SU-DHL-6 (cell line): ENCODE measurements around the gene ZMYM4.

Source experiments
- H2AFZ ChIP-seq: fragments of 200-600 bp; sonication (generic); 2 replicates; pipeline ENCODE4 v1.6.1; 2014; ENCODE audit warnings: low read depth, mild to moderate bottlenecking, moderate library complexity, mixed read lengths, antibody characterized with exemption, low read length; ENCODE audit not compliant: severe bottlenecking
- H3F3A ChIP-seq: fragments of 200-600 bp; shearing (Covaris generic); 2 replicates; pipeline ENCODE4 v1.6.0; 2016; ENCODE audit warnings: antibody characterized with exemption, mild to moderate bottlenecking; ENCODE audit not compliant: insufficient read depth
- H3K27ac ChIP-seq: fragments of 200-600 bp; sonication (generic); 2 replicates; pipeline ENCODE4 v1.5.1; 2016; ENCODE audit warnings: low read depth, mild to moderate bottlenecking, low read length, moderate library complexity, mixed read lengths
- H3K27me3 ChIP-seq: fragments of 200-600 bp; sonication (generic), shearing (Covaris generic); 2 replicates; pipeline ENCODE4 v1.6.0; 2014; ENCODE audit warnings: mild to moderate bottlenecking, low read length
- H3K36me3 ChIP-seq: fragments of 200-600 bp; sonication (generic); 2 replicates; pipeline ENCODE4 v1.6.1; 2014; ENCODE audit warnings: mild to moderate bottlenecking, low read length, mixed read lengths
- H3K4me2 ChIP-seq: fragments of 300-600, 200-600 bp; shearing (Covaris generic), sonication (generic); 2 replicates; pipeline ENCODE4 v1.6.0; 2014; ENCODE audit warnings: low read length, low read depth, mild to moderate bottlenecking; ENCODE audit not compliant: poor library complexity, severe bottlenecking
- H3K4me3 ChIP-seq: fragments of 200-600 bp; sonication (generic); 2 replicates; pipeline ENCODE4 v1.5.1; 2014; ENCODE audit warnings: antibody characterized with exemption, low read length, mild to moderate bottlenecking, mixed read lengths; ENCODE audit not compliant: insufficient read depth, poor library complexity, severe bottlenecking
- H3K79me2 ChIP-seq: fragments of 200-600 bp; sonication (generic); 2 replicates; pipeline ENCODE4 v1.6.1; 2014; ENCODE audit warnings: mild to moderate bottlenecking, low read length, moderate library complexity; ENCODE audit not compliant: insufficient read depth
- H3K9ac ChIP-seq: fragments of 200-600 bp; sonication (generic); 2 replicates; pipeline ENCODE4 v1.7.0; 2014; ENCODE audit warnings: mild to moderate bottlenecking, low read length
- H3K9me2 ChIP-seq: fragments of 200-600 bp; sonication (generic); replicated peaks from 2 replicates; pipeline ENCODE4 v1.6.1; 2014; ENCODE audit warnings: low read length; ENCODE audit not compliant: insufficient read depth
- H3K9me3 ChIP-seq: fragments of 200-600 bp; sonication (generic); 2 replicates; pipeline ENCODE4 v1.6.1; 2014; ENCODE audit warnings: low read length, mixed read lengths; ENCODE audit not compliant: insufficient read depth
- H4K20me1 ChIP-seq: fragments of 200-600 bp; sonication (generic); 2 replicates; pipeline ENCODE4 v1.6.1; 2014; ENCODE audit warnings: low read depth, mild to moderate bottlenecking, antibody characterized with exemption, low read length, moderate library complexity, mixed read lengths
- EZH2phosphoT487 ChIP-seq: fragments of 200-600 bp; sonication (generic), shearing (Covaris generic); conservative IDR thresholded peaks from 2 replicates; pipeline ENCODE4 v1.6.1; 2018; ENCODE audit warnings: mild to moderate bottlenecking, antibody characterized with exemption, low read length, moderate library complexity, mixed read lengths
- TF ChIP-seq, protein P1 (sequence below): fragments of 200-600 bp; sonication (generic); IDR thresholded peaks from one replicate; pipeline ENCODE4 v1.5.1; 2017; ENCODE audit warnings: antibody characterized with exemption, mild to moderate bottlenecking, low read length, moderate library complexity; ENCODE audit not compliant: insufficient read depth, poor library complexity, severe bottlenecking

Gene ZMYM4

DNA sequence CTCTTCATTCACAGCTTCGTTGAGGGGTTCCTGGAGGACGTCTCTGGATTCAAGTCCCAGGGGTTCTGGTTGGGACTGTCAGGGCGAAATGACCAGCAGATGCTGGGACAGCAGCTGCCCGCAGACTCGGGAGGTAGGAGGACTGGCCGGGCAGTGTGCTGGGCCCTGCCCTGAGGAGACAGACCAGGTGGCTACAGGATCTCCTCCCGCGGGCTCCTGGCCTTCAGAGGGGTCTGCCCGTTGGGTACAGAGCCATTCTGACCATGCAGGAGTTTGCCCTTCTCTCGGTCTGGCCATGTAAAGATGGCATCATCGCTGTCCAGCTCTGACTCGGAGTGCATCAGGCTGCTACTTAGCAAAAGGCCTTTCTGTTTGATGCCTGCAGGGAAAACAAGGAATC, 166.2 kb downstream of the ZMYM4 start:
- Histone ChIP-seq H3K9ac (no peak overlapping the region), H3K4me2 (no peak overlapping the region), H3K27ac (no peak overlapping the region), H3K27me3 (no peaks in the 10 kb centered on the region), H3F3A (no peaks in the 10 kb centered on the region), H3K9me3 (no peaks in the 10 kb centered on the region), H3K79me2 (no peaks in the 10 kb centered on the region), H3K9me2 (no peaks in the 10 kb centered on the region), H2AFZ (no peak overlapping the region), H3K4me3 (no peak overlapping the region), H3K36me3 (no peaks in the 10 kb centered on the region), H4K20me1 (no peaks in the 10 kb centered on the region)
- TF ChIP-seq, protein P1, sequence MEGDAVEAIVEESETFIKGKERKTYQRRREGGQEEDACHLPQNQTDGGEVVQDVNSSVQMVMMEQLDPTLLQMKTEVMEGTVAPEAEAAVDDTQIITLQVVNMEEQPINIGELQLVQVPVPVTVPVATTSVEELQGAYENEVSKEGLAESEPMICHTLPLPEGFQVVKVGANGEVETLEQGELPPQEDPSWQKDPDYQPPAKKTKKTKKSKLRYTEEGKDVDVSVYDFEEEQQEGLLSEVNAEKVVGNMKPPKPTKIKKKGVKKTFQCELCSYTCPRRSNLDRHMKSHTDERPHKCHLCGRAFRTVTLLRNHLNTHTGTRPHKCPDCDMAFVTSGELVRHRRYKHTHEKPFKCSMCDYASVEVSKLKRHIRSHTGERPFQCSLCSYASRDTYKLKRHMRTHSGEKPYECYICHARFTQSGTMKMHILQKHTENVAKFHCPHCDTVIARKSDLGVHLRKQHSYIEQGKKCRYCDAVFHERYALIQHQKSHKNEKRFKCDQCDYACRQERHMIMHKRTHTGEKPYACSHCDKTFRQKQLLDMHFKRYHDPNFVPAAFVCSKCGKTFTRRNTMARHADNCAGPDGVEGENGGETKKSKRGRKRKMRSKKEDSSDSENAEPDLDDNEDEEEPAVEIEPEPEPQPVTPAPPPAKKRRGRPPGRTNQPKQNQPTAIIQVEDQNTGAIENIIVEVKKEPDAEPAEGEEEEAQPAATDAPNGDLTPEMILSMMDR: no peak
- no peak for TF ChIP-seq EZH2phosphoT487

DNA sequence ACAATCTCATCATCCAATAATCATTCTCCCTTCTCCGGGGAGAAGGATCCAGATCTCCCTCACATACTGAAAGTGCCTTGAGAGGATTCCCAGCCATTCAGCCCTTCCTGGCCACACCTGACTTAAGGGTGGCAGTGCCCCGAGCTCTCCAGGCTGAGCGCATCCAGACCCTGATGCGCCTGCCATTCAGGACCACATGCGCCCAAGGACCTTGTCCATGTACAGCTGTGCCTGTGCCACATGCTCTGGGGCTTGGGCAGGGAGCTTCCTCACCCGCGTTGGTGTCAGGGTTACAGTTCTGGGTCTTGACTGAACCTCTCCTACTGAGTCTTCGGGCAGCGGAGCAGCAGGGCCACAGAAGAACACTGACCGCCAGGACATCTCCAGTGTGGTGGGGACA, 167.6 kb downstream of the ZMYM4 start:
- TF ChIP-seq, protein P1: no peak
- TF ChIP-seq EZH2phosphoT487: no peak
- H3F3A ChIP-seq: no peaks in the 10 kb centered on the region
- H2AFZ ChIP-seq: no peak overlapping the region
- no peaks in the 10 kb centered on the region for H4K20me1 ChIP-seq
- no peak overlapping the region for H3K27ac ChIP-seq
- H3K4me3 ChIP-seq: no peak overlapping the region
- no peak overlapping the region for H3K9ac ChIP-seq
- H3K27me3 ChIP-seq: no peaks in the 10 kb centered on the region
- no peaks in the 10 kb centered on the region for H3K9me2 ChIP-seq
- H3K79me2 ChIP-seq: no peaks in the 10 kb centered on the region
- no peak overlapping the region for H3K4me2 ChIP-seq
- no peaks in the 10 kb centered on the region for H3K36me3 ChIP-seq
- no peaks in the 10 kb centered on the region for H3K9me3 ChIP-seq

DNA sequence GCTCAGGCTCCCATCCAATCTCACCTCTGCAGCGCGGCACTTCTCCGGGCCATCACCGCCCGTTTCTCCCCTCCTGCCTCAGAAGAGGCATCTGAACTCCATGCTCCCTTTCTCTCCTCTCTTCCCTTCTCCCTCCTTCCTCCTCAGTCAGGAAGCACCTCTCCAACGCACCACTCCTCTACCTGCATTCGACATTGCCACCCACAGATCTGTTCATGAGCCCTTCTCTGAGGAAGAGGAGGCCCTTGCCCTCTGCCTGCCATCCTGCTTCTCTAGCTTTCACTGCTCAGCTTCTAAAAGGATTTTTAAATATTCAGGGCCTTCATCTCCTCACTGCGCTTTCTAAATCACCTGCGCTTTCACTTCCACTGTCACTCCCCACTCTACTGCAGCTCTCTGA, 168.7 kb downstream of the ZMYM4 start:
- Histone ChIP-seq H3K4me2 (no peak overlapping the region), H3K79me2 (no peaks in the 10 kb centered on the region), H3K4me3 (no peak overlapping the region), H3F3A (no peaks in the 10 kb centered on the region), H3K27ac (no peak overlapping the region), H3K9ac (no peak overlapping the region), H3K36me3 (no peaks in the 10 kb centered on the region), H3K9me2 (no peaks in the 10 kb centered on the region), H3K9me3 (no peaks in the 10 kb centered on the region), H3K27me3 (no peaks in the 10 kb centered on the region), H2AFZ (no peak overlapping the region), H4K20me1 (no peaks in the 10 kb centered on the region)
- TF ChIP-seq, protein P1: no peak
- no peak for TF ChIP-seq EZH2phosphoT487
